SK-N-SH treated with all-trans-retinoic acid at 6 μM for 48 hours (cell line): Measurements from ENCODE around the gene OR6C74.

Experiments
- ZFP30 ChIP-seq: fragments of 450-650 bp; formaldehyde crosslinking; IDR thresholded peaks from 2 replicates; pipeline ENCODE4 v1.5.0; 2022; ENCODE audit warnings: mild to moderate bottlenecking, moderate library complexity
- TF ChIP-seq, protein P1 (sequence below): fragments of 250-450 bp; sonication (Bioruptor Pico); IDR thresholded peaks from 2 replicates; pipeline ENCODE4 v1.5.0; 2020; ENCODE audit warnings: mild to moderate bottlenecking, moderate library complexity
- TF ChIP-seq, protein P2 (sequence below): fragments of 250-450 bp; sonication (Bioruptor Pico); IDR thresholded peaks from 2 replicates; pipeline ENCODE4 v1.5.1; 2021; ENCODE audit warnings: mild to moderate bottlenecking, moderate library complexity
- TF ChIP-seq, protein P3 (sequence below): fragments of 250-450 bp; sonication (Bioruptor Pico); IDR thresholded peaks from 2 replicates; pipeline ENCODE4 v1.8.0; 2021; ENCODE audit warnings: low read depth, mild to moderate bottlenecking, moderate library complexity, borderline replicate concordance

DNA sequence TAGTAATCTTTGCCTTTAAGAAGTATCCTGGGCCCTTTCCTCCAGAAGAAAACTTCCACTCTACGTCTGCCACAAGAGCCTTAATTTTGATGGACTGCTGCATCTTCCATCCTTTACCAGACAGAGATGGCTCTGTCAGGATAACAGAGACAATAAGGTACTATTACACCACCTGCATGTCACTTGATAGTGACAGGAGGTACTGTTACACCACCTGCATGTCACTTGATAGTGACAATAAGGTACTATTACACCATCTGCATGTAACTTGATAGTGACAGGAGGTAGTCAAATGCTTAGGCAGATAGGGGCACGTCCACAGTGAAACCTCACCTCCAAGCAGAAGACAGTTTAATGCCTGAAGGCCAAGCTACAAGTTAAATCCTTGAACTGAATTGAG is 13.9 kb downstream of the OR6C74 start:
- TF ChIP-seq, protein P1, sequence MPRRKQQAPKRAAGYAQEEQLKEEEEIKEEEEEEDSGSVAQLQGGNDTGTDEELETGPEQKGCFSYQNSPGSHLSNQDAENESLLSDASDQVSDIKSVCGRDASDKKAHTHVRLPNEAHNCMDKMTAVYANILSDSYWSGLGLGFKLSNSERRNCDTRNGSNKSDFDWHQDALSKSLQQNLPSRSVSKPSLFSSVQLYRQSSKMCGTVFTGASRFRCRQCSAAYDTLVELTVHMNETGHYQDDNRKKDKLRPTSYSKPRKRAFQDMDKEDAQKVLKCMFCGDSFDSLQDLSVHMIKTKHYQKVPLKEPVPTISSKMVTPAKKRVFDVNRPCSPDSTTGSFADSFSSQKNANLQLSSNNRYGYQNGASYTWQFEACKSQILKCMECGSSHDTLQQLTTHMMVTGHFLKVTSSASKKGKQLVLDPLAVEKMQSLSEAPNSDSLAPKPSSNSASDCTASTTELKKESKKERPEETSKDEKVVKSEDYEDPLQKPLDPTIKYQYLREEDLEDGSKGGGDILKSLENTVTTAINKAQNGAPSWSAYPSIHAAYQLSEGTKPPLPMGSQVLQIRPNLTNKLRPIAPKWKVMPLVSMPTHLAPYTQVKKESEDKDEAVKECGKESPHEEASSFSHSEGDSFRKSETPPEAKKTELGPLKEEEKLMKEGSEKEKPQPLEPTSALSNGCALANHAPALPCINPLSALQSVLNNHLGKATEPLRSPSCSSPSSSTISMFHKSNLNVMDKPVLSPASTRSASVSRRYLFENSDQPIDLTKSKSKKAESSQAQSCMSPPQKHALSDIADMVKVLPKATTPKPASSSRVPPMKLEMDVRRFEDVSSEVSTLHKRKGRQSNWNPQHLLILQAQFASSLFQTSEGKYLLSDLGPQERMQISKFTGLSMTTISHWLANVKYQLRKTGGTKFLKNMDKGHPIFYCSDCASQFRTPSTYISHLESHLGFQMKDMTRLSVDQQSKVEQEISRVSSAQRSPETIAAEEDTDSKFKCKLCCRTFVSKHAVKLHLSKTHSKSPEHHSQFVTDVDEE (CRISPR knock-in tag): no peak
- TF ChIP-seq ZFP30 (CRISPR knock-in tag): no peak
- TF ChIP-seq, protein P2, sequence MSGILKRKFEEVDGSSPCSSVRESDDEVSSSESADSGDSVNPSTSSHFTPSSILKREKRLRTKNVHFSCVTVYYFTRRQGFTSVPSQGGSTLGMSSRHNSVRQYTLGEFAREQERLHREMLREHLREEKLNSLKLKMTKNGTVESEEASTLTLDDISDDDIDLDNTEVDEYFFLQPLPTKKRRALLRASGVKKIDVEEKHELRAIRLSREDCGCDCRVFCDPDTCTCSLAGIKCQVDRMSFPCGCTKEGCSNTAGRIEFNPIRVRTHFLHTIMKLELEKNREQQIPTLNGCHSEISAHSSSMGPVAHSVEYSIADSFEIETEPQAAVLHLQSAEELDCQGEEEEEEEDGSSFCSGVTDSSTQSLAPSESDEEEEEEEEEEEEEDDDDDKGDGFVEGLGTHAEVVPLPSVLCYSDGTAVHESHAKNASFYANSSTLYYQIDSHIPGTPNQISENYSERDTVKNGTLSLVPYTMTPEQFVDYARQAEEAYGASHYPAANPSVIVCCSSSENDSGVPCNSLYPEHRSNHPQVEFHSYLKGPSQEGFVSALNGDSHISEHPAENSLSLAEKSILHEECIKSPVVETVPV: no peak
- TF ChIP-seq, protein P3, sequence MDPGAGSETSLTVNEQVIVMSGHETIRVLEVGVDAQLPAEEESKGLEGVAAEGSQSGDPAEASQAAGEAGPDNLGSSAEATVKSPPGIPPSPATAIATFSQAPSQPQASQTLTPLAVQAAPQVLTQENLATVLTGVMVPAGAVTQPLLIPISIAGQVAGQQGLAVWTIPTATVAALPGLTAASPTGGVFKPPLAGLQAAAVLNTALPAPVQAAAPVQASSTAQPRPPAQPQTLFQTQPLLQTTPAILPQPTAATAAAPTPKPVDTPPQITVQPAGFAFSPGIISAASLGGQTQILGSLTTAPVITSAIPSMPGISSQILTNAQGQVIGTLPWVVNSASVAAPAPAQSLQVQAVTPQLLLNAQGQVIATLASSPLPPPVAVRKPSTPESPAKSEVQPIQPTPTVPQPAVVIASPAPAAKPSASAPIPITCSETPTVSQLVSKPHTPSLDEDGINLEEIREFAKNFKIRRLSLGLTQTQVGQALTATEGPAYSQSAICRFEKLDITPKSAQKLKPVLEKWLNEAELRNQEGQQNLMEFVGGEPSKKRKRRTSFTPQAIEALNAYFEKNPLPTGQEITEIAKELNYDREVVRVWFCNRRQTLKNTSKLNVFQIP (CRISPR knock-in tag): no peak
